CD14-positive monocyte (primary cell): Measurements from ENCODE around the gene MRPL48. TPM values are rescaled to one million over a fixed set of nuclear protein-coding genes. Genes with fewer than 3 reads are reported as not detected.

Experiments used
- DNase-seq, 3 donors: peaks; one replicate each; pipeline ENCODE4 v3.0.0-alpha.2; 2011 to 2022
- H2AFZ ChIP-seq: 2 replicates; pipeline ENCODE4 v1.6.0; 2012; ENCODE audit warnings: mild to moderate bottlenecking, low read depth, low read length, inconsistent platforms; ENCODE audit not compliant: insufficient read depth, poor library complexity, severe bottlenecking
- H3K27ac ChIP-seq, 2 donors: 1 replicate in 1 of 2; 2 replicates in 1 of 2; pipeline ENCODE4 v1.5.1; 2012 to 2013; ENCODE audit warnings: low read length in 2 of 2, control low read depth in 1 of 2, inconsistent platforms in 1 of 2, low read depth in 1 of 2, mild to moderate bottlenecking in 1 of 2
- H3K27me3 ChIP-seq, 2 donors: one replicate each; pipeline versions ENCODE4 v1.6.0 to v1.6.1; 2011 to 2013; ENCODE audit warnings: low read length in 2 of 2; ENCODE audit not compliant: control insufficient read depth in 2 of 2, insufficient read depth in 2 of 2
- H3K36me3 ChIP-seq, 2 donors: replicated peaks in 1 of 2; 1 replicate in 1 of 2; 2 replicates in 1 of 2; pipeline versions ENCODE4 v1.5.1 to v1.6.1; 2012 to 2013; ENCODE audit warnings: low read length in 2 of 2, control low read depth in 1 of 2, inconsistent platforms in 1 of 2, mild to moderate bottlenecking in 1 of 2; ENCODE audit not compliant: insufficient read depth in 2 of 2, control insufficient read depth in 1 of 2
- H3K4me1 ChIP-seq, 2 donors: 1 replicate in 1 of 2; 2 replicates in 1 of 2; pipeline versions ENCODE4 v1.5.1 to v1.6.1; 2012 to 2013; ENCODE audit warnings: low read length in 2 of 2, control low read depth in 1 of 2, inconsistent platforms in 1 of 2, mild to moderate bottlenecking in 1 of 2, moderate library complexity in 1 of 2; ENCODE audit not compliant: insufficient read depth in 2 of 2, control insufficient read depth in 1 of 2
- H3K4me2 ChIP-seq: replicated peaks from 2 replicates; pipeline ENCODE3; 2012; ENCODE audit warnings: low read length, moderate library complexity, mild to moderate bottlenecking; ENCODE audit not compliant: poor library complexity, severe bottlenecking; ENCODE audit errors: extremely low read depth
- H3K4me3 ChIP-seq, 3 experiments: fragments of 200-600 bp in 1 of 3; sonication (generic) in 1 of 3; replicated peaks in 1 of 3; 1 replicate in 2 of 3; 2 replicates in 1 of 3; pipeline ENCODE4 v1.5.1; 2011 to 2013; ENCODE audit warnings: low read length in 3 of 3, mild to moderate bottlenecking in 3 of 3, control low read depth in 2 of 3, low read depth in 2 of 3, inconsistent platforms in 1 of 3, moderate library complexity in 1 of 3
- H3K79me2 ChIP-seq: 2 replicates; pipeline ENCODE4 v1.6.0; 2012; ENCODE audit warnings: mild to moderate bottlenecking, control low read depth, inconsistent platforms, low read length, moderate library complexity; ENCODE audit not compliant: insufficient read depth
- H3K9ac ChIP-seq: 2 replicates; pipeline ENCODE4 v1.6.0; 2017; ENCODE audit warnings: low read length, mild to moderate bottlenecking; ENCODE audit not compliant: insufficient read depth, poor library complexity, severe bottlenecking
- H3K9me3 ChIP-seq, 2 donors: replicated peaks in 1 of 2; 1 replicate in 1 of 2; 2 replicates in 1 of 2; pipeline versions ENCODE4 v1.5.1 to v1.6.1; 2012 to 2013; ENCODE audit warnings: low read length in 2 of 2, control low read depth in 1 of 2; ENCODE audit not compliant: control insufficient read depth in 1 of 2, insufficient read depth in 1 of 2
- H4K20me1 ChIP-seq: 2 replicates; pipeline ENCODE4 v1.6.0; 2012; ENCODE audit warnings: mild to moderate bottlenecking, low read length, control low read depth, moderate library complexity; ENCODE audit not compliant: insufficient read depth
- H3K27ac Mint-ChIP-seq, 7 donors: one replicate each; pipeline ENCODE4 v1.8.0; 2020; ENCODE audit warnings: mild to moderate bottlenecking in 7 of 7, mixed read lengths in 7 of 7, moderate library complexity in 6 of 7, inconsistent platforms in 2 of 7
- H3K27me3 Mint-ChIP-seq, 3 donors: one replicate each; pipeline ENCODE4 v1.8.0; 2021 to 2022; ENCODE audit warnings: low read depth in 3 of 3, mild to moderate bottlenecking in 3 of 3, mixed read lengths in 3 of 3, moderate library complexity in 3 of 3, inconsistent platforms in 1 of 3
- H3K36me3 Mint-ChIP-seq, 2 donors: one replicate each; pipeline ENCODE4 v1.8.0; 2020; ENCODE audit warnings: mixed read lengths in 2 of 2, inconsistent platforms in 1 of 2, mild to moderate bottlenecking in 1 of 2
- H3K4me1 Mint-ChIP-seq: one replicate; pipeline ENCODE4 v1.8.0; 2020; ENCODE audit warnings: mild to moderate bottlenecking, mixed read lengths
- H3K4me3 Mint-ChIP-seq, 2 donors: one replicate each; pipeline ENCODE4 v1.8.0; 2020; ENCODE audit warnings: mild to moderate bottlenecking in 2 of 2, mixed read lengths in 2 of 2, moderate library complexity in 1 of 2
- H3K9me3 Mint-ChIP-seq, 7 donors: one replicate each; pipeline ENCODE4 v1.8.0; 2020 to 2022; ENCODE audit warnings: mixed read lengths in 7 of 7, mild to moderate bottlenecking in 6 of 7, moderate library complexity in 6 of 7, inconsistent platforms in 2 of 7
- CTCF ChIP-seq: fragments of 200-600 bp; IDR thresholded peaks from one replicate; pipeline ENCODE4 v1.8.0; 2022; ENCODE audit warnings: antibody characterized with exemption, mild to moderate bottlenecking
- WGBS: methylation state at CpG from one replicate; pipeline ENCODE4 v1.1.5; 2013; ENCODE audit warnings: missing lambda C conversion rate; ENCODE audit not compliant: insufficient coverage; 5-methylcytosine and 5-hydroxymethylcytosine counted together
- intact Hi-C, 2 donors: fragments of 100-400 bp; cut with micrococcal nuclease; formaldehyde crosslinking; loops; one replicate each; pipeline versions ENCODE4 v1.15.0 to v1.15.1; 2023
- polyA plus RNA-seq, 3 donors: library from polyadenylated mRNA; depleted of rRNA in 1 of 3; unstranded in 2 of 3; stranded (reverse) in 1 of 3; fragments of 300-500 nt in 2 of 3; fragments of >200 nt in 1 of 3; fragmentation: Illumina TruSeq in 2 of 3; gene quantifications; 1 replicate in 2 of 3; 2 replicates in 1 of 3; pipeline ENCODE4 v1.2.3, GENCODE V29; 2012 to 2021

Gene MRPL48
- polyA plus RNA-seq, 3 donors, result 17.8 to 43.1 (median 42.9) TPM

DNA sequence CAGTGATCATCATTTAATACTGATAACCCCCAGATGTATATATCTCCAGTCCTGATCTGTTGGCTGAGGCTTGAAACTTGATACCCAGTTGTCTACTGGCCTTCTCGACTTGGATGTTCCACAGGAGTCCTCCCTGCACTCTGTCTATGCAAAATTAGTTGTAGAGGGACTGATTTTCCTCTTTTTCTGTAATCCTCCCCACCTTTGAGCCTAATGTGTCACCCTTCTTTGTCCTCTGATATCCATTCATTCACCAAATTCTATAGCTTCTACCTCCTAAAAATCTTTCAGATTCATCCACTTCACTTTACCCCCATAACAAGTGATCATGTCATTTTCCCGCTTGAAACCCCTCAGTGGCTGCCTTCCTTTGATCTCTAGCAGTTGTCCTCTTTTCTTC is 72.5 kb downstream of the MRPL48 start:
- Histone ChIP-seq H3K9ac (no peak overlapping the region), H3K27me3 (no peaks in the 10 kb centered on the region), H3K4me2 (no peak overlapping the region), H2AFZ (no peak overlapping the region), H3K4me1 (no peaks in the 10 kb centered on the region), H3K79me2 (no peaks in the 10 kb centered on the region), H3K36me3 (peaks cover 21 to 49% of the 10 kb centered on the region in 2 donors), H4K20me1 (no peaks in the 10 kb centered on the region), H3K9me3 (no peaks in the 10 kb centered on the region), H3K4me3 (no peak overlapping the region), H3K27ac (no peak overlapping the region)
- TF ChIP-seq CTCF, result no peak
- no peaks in the 10 kb centered on the region for H3K4me1 Mint-ChIP-seq
- peak overlapping the region in 3 of 7 donors; percentile 3 to 58 (median 25) for H3K27ac Mint-ChIP-seq
- H3K4me3 Mint-ChIP-seq, result no peak overlapping the region
- intact Hi-C loops, result no loop called here
- H3K9me3 Mint-ChIP-seq, result peaks cover 0 to 2% (median 0%) of the 10 kb centered on the region in 7 donors
- no peak for DNase-seq
- peaks cover 41 to 62% of the 10 kb centered on the region in 2 donors for H3K36me3 Mint-ChIP-seq
- peaks cover 0 to 4% (median 0%) of the 10 kb centered on the region in 3 donors for H3K27me3 Mint-ChIP-seq
- WGBS, result 80% methylated on average over 1 of the region's 2 CpGs

DNA sequence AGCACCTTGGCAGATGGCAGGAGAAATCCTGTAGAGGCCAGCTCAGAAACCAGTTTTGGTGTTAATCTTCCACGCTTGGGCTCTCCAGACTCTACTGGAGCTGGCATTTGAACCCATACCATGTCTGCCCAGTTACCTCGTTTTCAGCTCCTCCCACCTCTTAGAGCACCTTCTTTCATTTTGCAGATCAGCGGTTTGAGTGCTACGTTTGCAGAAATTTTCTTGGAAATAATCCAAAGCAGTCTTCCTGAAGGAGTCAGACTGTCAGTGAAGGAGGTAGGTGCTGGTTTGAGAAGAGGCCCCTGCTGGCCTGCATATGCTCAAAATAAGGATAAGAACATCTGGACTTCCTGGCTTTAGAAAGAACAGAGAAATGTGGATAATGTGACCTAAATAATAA is 75.3 kb downstream of the MRPL48 start:
- no peak overlapping the region for H3K9ac ChIP-seq
- Mint-ChIP-seq H3K36me3 (peaks cover 45 to 68% of the 10 kb centered on the region in 2 donors), H3K27ac (no peak overlapping the region)

More for the DNA sequence above, 75.3 kb downstream of the MRPL48 start:
- TF ChIP-seq CTCF, result no peak
- Histone ChIP-seq H2AFZ (no peak overlapping the region), H4K20me1 (no peaks in the 10 kb centered on the region), H3K4me3 (no peak overlapping the region), H3K27ac (no peak overlapping the region), H3K36me3 (peaks cover 21 to 59% of the 10 kb centered on the region in 2 donors), H3K9me3 (no peaks in the 10 kb centered on the region), H3K4me2 (no peak overlapping the region), H3K79me2 (no peaks in the 10 kb centered on the region), H3K4me1 (no peaks in the 10 kb centered on the region), H3K27me3 (no peaks in the 10 kb centered on the region)
- Mint-ChIP-seq H3K4me3 (no peak overlapping the region), H3K4me1 (no peaks in the 10 kb centered on the region), H3K9me3 (no peaks in the 10 kb centered on the region), H3K27me3 (peaks cover 0 to 3% (median 0%) of the 10 kb centered on the region in 3 donors)
- WGBS, result 87% methylated on average over 3 of the region's 4 CpGs
- DNase-seq, result no peak
- intact Hi-C loops, result no loop called here
